ENCODE data around the gene RGP1.

- no peak for TF ChIP-seq CTCF (IDR thresholded peaks at IDR 0.05)
- TF ChIP-seq POLR2A (IDR thresholded peaks at IDR 0.05), result no peak
Measured at GRCh38 chr9:35757226-35757891, 8.3 kb downstream of the RGP1 start.

All from prostate gland (tissue), 2 donors.